ENCODE data around the gene SPAG17.

GRCh38 chr1:117952386-117952785 is 232.6 kb downstream of the SPAG17 start:
- TF ChIP-seq CTCF (IDR thresholded peaks at IDR 0.05) (no peak), EZH2 (IDR thresholded peaks at IDR 0.05) (no peak)
